OCI-LY7 (cell line): ENCODE data around the gene ALLC. TPM values are rescaled to one million over a fixed set of nuclear protein-coding genes. Genes with fewer than 3 reads are reported as not detected.

Experiments used
- BruUV-seq: library from RNA; stranded (reverse); fragments of 400-500 nt; replicated peaks from 2 replicates; lab custom pipeline; 2021; lab: Mats Ljungman, UMichigan
- CTCF ChIA-PET: fragments of 300-600 bp; sonication (Branson Sonifier 250); formaldehyde crosslinking; loops from one replicate; lab custom pipeline; 2022; ENCODE audit warnings: antibody characterized with exemption; ENCODE audit not compliant: unreplicated experiment; lab: Charles Lee
- POLR2A ChIA-PET: fragments of 300-600 bp; sonication (Branson Sonifier 250); formaldehyde crosslinking; loops from one replicate; lab custom pipeline; 2022; ENCODE audit warnings: antibody characterized with exemption; lab: Charles Lee
- DNase-seq: peaks from one replicate; pipeline ENCODE4 v3.0.0-alpha.2; 2015; ENCODE audit warnings: low spot score
- H2AFZ ChIP-seq: fragments of 200-600 bp; sonication (generic), shearing (Covaris generic); 2 replicates; pipeline ENCODE4 v1.6.1; 2014; ENCODE audit warnings: mild to moderate bottlenecking, antibody characterized with exemption, low read length, moderate library complexity
- H3K27ac ChIP-seq: fragments of 200-600 bp; sonication (generic); 2 replicates; pipeline ENCODE4 v1.5.1; 2014; ENCODE audit warnings: mixed run types, low read depth, mild to moderate bottlenecking, moderate library complexity, low read length, inconsistent platforms; ENCODE audit not compliant: poor library complexity, severe bottlenecking
- H3K36me3 ChIP-seq: fragments of 200-600 bp; sonication (generic); 2 replicates; pipeline ENCODE4 v1.6.1; 2014; ENCODE audit warnings: mild to moderate bottlenecking, antibody characterized with exemption, low read length, moderate library complexity, mixed read lengths; ENCODE audit not compliant: insufficient read depth
- H3K4me1 ChIP-seq: fragments of 200-600 bp; sonication (generic); 2 replicates; pipeline ENCODE4 v1.5.1; 2014; ENCODE audit warnings: mild to moderate bottlenecking, low read length; ENCODE audit not compliant: insufficient read depth, poor library complexity, severe bottlenecking
- H3K4me2 ChIP-seq: fragments of 200-600 bp; sonication (generic); 2 replicates; pipeline ENCODE4 v1.6.1; 2014; ENCODE audit warnings: mild to moderate bottlenecking, low read length
- H3K4me3 ChIP-seq: fragments of 200-600 bp; sonication (generic); 2 replicates; pipeline ENCODE4 v1.5.1; 2014; ENCODE audit warnings: mild to moderate bottlenecking, low read depth, low read length; ENCODE audit not compliant: poor library complexity, severe bottlenecking
- H3K79me2 ChIP-seq: fragments of 200-600 bp; sonication (generic); 2 replicates; pipeline ENCODE4 v1.6.1; 2016; ENCODE audit warnings: low read depth, mild to moderate bottlenecking, low read length, moderate library complexity, mixed read lengths; ENCODE audit not compliant: insufficient read depth
- H3K9me2 ChIP-seq: fragments of 200-600 bp; sonication (generic); 2 replicates; pipeline ENCODE4 v1.6.1; 2016; ENCODE audit warnings: mild to moderate bottlenecking, low read length, mixed read lengths; ENCODE audit not compliant: insufficient read depth
- H3K9me3 ChIP-seq: fragments of 200-600 bp; sonication (generic); 2 replicates; pipeline ENCODE4 v1.6.1; 2014; ENCODE audit warnings: mild to moderate bottlenecking, mixed run types, low read length, mixed read lengths
- H4K20me1 ChIP-seq: fragments of 200-600 bp; sonication (generic); 2 replicates; pipeline ENCODE4 v1.6.1; 2014; ENCODE audit warnings: mild to moderate bottlenecking, antibody characterized with exemption, low read length, moderate library complexity, mixed read lengths; ENCODE audit not compliant: insufficient read depth
- EZH2phosphoT487 ChIP-seq: fragments of 200-600 bp; sonication (generic); IDR thresholded peaks from 2 replicates; pipeline ENCODE4 v1.6.1; 2018; ENCODE audit warnings: low read depth, borderline replicate concordance, mild to moderate bottlenecking, mixed run types, antibody characterized with exemption, low read length, moderate library complexity, mixed read lengths
- intact Hi-C: fragments of 100-400 bp; cut with micrococcal nuclease; formaldehyde crosslinking; loops from one replicate; pipeline ENCODE4 v1.10.0; 2022; ENCODE audit not compliant: unreplicated experiment
- total RNA-seq, 2 experiments: library from RNA; depleted of rRNA in 1 of 2; stranded (reverse); fragments of >200 nt in 1 of 2; shearing (Covaris generic) in 1 of 2; gene quantifications; 2 replicates each; pipeline ENCODE4 v1.2.3, GENCODE V29; 2014 to 2022
- TF ChIP-seq, protein P1 (sequence below): fragments of 200-600 bp; sonication (generic); conservative IDR thresholded peaks from 2 replicates; pipeline ENCODE4 v1.5.1; 2014; ENCODE audit warnings: mild to moderate bottlenecking, antibody characterized with exemption, low read length, moderate library complexity, mixed read lengths

The ALLC gene
- total RNA-seq, 2 experiments from 2014 or later = not detected

DNA sequence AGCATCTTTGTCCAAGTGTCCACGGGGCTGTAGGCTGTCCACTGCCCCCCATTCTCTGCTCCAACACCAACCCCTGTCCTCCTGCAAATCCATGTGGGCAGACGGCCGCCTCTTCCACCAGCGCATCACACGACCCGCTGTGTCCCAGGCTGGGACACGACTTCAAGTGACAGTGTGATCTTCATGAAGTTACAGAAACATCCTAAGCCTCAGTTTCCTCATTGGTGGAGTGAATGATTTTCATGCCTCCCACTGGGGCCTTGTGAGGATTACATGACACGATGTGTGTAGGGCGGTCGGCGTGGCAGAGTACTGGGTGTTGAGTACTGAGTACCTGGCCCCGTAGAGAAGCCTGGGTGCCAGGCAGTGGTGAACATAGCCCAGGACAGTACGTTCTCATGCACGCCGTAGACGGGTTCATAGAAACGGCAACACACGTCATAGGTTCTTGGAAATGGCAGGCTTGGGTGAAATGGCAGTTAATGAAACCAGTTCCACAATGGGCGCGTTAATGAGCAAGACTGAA, 9.3 kb upstream of the ALLC start:
- Histone ChIP-seq H3K4me2 (no peak overlapping the region), H3K9me2 (no peaks in the 10 kb centered on the region), H3K36me3 (no peaks in the 10 kb centered on the region), H3K27ac (no peak overlapping the region), H3K9me3 (no peaks in the 10 kb centered on the region), H3K4me1 (peaks cover 23% of the 10 kb centered on the region), H3K4me3 (no peak overlapping the region), H4K20me1 (no peaks in the 10 kb centered on the region), H3K79me2 (no peaks in the 10 kb centered on the region), H2AFZ (no peak overlapping the region)
- intact Hi-C loops = no loop called here
- TF ChIP-seq, protein P1, sequence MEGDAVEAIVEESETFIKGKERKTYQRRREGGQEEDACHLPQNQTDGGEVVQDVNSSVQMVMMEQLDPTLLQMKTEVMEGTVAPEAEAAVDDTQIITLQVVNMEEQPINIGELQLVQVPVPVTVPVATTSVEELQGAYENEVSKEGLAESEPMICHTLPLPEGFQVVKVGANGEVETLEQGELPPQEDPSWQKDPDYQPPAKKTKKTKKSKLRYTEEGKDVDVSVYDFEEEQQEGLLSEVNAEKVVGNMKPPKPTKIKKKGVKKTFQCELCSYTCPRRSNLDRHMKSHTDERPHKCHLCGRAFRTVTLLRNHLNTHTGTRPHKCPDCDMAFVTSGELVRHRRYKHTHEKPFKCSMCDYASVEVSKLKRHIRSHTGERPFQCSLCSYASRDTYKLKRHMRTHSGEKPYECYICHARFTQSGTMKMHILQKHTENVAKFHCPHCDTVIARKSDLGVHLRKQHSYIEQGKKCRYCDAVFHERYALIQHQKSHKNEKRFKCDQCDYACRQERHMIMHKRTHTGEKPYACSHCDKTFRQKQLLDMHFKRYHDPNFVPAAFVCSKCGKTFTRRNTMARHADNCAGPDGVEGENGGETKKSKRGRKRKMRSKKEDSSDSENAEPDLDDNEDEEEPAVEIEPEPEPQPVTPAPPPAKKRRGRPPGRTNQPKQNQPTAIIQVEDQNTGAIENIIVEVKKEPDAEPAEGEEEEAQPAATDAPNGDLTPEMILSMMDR = no peak
- TF ChIP-seq EZH2phosphoT487 = no peak
- BruUV-seq = no TSS peak
- no peak for DNase-seq
- POLR2A ChIA-PET = no interaction called here
- CTCF ChIA-PET = no interaction called here

DNA sequence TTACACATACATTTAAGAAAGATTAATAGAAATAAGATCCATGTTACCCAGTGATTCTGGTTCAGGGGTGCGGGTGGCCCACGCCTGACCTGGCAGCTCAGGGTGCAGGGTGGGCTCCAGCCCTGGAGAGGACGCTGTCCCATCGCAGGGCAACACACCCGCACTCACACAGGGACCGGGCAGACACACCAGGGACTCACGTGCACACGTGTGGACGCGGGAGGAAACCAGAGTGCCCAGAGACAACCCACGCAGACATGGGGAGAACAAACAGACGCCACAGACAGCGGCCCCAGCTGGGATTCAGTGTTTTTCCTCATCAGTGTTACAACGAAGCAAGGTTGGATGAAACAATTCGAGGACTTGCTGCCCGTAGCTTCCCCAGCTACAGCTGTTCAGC, 8.4 kb upstream of the ALLC start:
- DNase-seq = no peak
- Histone ChIP-seq H3K9me3 (no peaks in the 10 kb centered on the region), H3K9me2 (no peaks in the 10 kb centered on the region), H2AFZ (no peak overlapping the region), H3K79me2 (no peaks in the 10 kb centered on the region), H3K4me1 (peaks cover 23% of the 10 kb centered on the region), H3K4me3 (no peak overlapping the region), H3K36me3 (no peaks in the 10 kb centered on the region), H3K4me2 (no peak overlapping the region), H3K27ac (no peak overlapping the region), H4K20me1 (no peaks in the 10 kb centered on the region)
- ChIA-PET CTCF (interaction anchor here (0.6 kb wide), 1 partner anchor 26 kb away, joined by 3 read pairs; no protein-coding TSS in a partner anchor), POLR2A (no interaction called here)
- BruUV-seq = no TSS peak
- intact Hi-C loops = no loop called here
- TF ChIP-seq EZH2phosphoT487 = no peak
- TF ChIP-seq, protein P1 = no peak
